Stimulated activated CD4-positive, alpha-beta T cell treated with anti-CD3 and anti-CD28 coated beads, Interleukin-1b, Interleukin-23, amount 100 ng/mL, for 4 hours (primary cell): ENCODE results near the gene GRIK4.

ENCODE experiments used
- DNase-seq, 2 donors: peaks; one replicate each; pipeline ENCODE4 v3.0.0-alpha.2; 2020; ENCODE audit warnings: low read depth in 2 of 2

Gene GRIK4

GRCh38 chr11:120510406-120511115 is 987 bp upstream of the GRIK4 start:
- no peak for DNase-seq

GRCh38 chr11:120511820-120512738 is 531 bp downstream of the GRIK4 start:
- no peak for DNase-seq

- no peak for DNase-seq
These were observed 1.3 kb downstream of the GRIK4 start for GRCh38 chr11:120512739-120513435.

- DNase-seq: no peak
These were observed 2.1 kb downstream of the GRIK4 start for GRCh38 chr11:120513436-120514315.

- no peak for DNase-seq
These were observed 3.1 kb downstream of the GRIK4 start for GRCh38 chr11:120514541-120515121.

GRCh38 chr11:120515186-120515723 is 3.7 kb downstream of the GRIK4 start:
- DNase-seq: no peak

GRCh38 chr11:120516461-120517389 is 5.2 kb downstream of the GRIK4 start:
- no peak for DNase-seq

GRCh38 chr11:120517390-120517761 is 5.8 kb downstream of the GRIK4 start:
- DNase-seq: no peak

- no peak for DNase-seq
These were observed 6.3 kb downstream of the GRIK4 start for GRCh38 chr11:120517801-120518291.

- no peak for DNase-seq
These were observed 6.8 kb downstream of the GRIK4 start for GRCh38 chr11:120518356-120518755.

- DNase-seq: no peak
These were observed 7.9 kb downstream of the GRIK4 start for GRCh38 chr11:120519474-120519873.

GRCh38 chr11:120520091-120520822 is 8.7 kb downstream of the GRIK4 start:
- no peak for DNase-seq

- DNase-seq: no peak
These were observed 9.6 kb downstream of the GRIK4 start for GRCh38 chr11:120521176-120521575.

GRCh38 chr11:120522021-120522420 is 10.5 kb downstream of the GRIK4 start:
- no peak for DNase-seq

- DNase-seq: no peak
These were observed 11.2 kb downstream of the GRIK4 start for GRCh38 chr11:120522736-120523135.

- DNase-seq: no peak
These were observed 11.6 kb downstream of the GRIK4 start for GRCh38 chr11:120523196-120523595.

GRCh38 chr11:120524536-120525085 is 13.1 kb downstream of the GRIK4 start:
- no peak for DNase-seq
